HG03558 (cell line): ENCODE data around the gene DDX10.
A peak's percentile ranks its signal among the peaks of the same experiment; 100 is the strongest.

Experiments used
- ATAC-seq: cut with Tn5 transposase; IDR thresholded peaks from one replicate; pipeline ENCODE4 v1.9.1; 2021; ENCODE audit warnings: moderate number of reproducible peaks; ENCODE audit not compliant: unreplicated experiment; ENCODE audit errors: extremely low read depth

The DDX10 gene

DNA sequence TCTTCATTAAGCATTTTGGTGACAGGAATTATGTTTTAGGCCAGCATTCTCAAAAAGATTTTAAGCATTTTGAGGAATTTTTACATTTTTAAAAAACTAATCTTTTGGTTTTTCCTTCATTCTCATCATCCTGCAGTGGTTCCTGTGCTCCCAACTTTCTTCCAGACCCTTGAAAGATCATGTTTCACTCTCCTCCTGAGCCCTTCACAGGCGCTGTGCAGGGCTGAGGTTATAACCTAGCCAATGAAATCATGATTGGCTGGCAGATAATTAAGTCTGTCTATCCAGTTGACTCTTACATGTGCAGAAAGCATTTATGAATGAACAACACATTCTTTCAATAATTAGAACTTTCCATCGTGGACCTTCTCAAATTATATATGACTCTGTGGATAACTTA lies 226.3 kb downstream of the DDX10 start:
- no peak for ATAC-seq

DNA sequence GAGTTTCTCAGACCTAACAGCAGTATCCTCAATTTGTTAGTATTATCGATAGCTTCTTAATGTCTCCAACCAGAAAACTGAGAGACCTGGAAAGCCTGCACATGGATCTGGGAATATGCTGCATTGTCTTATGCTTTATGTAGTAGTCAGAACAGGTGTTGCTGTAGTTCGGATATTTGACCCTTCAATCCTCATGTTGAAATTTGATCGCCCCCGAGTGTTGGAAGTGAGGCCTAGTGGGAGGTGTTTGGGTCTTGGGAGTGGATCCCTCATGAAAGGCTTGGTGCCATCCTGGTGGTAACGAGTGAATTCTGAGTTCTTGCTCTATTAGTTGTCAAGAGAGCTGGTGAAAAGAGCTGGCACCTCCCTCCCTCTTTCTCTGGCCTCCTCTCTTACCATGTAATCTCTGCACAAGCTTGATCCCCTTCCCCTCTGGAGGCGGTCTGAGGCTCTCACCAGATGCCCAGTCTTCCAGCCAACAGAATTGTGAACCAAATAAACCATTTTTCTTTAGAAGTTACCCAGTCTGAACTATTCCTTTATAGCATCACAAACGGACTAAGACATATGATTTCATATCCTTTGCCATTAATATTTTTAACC lies 227.1 kb downstream of the DDX10 start:
- ATAC-seq, result no peak

DNA sequence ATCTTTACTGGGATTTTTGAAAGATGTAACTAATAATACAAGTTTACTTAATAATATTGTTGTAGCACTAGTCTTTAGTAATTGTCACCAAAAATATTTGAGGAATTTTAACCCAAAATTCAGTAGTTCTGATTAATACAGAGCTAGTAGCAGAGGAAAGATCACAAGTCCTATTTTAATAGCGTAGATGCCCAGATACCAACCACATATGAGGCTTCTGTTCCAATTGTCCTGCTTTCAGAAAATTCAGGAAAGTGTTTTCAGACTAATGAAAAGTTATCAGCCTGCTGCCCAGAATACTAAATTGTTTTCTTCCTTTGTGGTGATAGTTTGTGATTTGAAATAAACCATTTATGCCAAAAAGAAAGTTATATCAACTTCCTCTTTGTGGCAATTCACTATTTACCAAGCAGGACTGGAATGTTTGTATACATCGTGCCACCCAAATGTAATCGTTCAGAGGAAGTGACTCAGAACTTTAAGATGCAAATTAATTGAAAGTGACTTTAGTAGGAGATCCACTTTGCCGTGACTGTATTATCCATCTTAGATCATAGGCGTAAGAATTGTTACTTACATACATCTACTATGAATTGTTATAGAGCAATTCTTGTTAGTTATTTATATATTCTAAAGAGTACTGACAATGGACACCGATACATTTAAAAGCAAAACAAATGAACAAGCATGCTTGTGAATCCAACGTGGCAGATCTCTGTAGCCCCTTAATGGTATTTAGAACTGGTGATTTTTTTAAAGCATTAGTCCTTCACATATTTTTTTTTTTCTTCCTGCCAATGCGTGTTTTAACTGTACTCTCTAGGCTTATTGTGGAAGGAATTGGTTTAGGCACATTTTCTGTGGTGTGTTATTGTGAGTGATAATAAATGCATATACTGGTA lies 231.0 kb downstream of the DDX10 start:
- ATAC-seq, result peak; percentile 70

DNA sequence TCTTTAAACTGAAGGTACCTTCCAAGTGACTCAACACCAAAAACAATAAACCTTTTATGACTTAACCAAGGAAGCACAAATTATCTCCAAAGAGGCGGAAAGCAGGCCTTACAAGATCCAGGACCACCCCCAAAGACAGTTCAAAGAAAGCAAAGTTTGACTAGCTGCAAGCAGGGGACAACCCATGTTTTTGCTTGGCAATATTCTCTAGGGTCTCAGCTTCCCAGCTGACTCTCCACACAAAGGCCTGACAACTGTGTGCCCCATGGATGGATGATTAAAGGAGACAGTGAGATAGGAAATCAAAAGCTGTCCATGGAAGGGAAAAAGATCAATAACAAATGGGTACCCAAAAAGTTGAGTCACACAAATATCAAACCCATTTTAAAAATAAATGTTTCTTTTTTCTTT lies 232.2 kb downstream of the DDX10 start:
- ATAC-seq, result no peak

- no peak for ATAC-seq
These were observed 233.0 kb downstream of the DDX10 start for GRCh38 chr11:108897916-108898315.

GRCh38 chr11:108901359-108901758 lies 236.5 kb downstream of the DDX10 start:
- ATAC-seq, result no peak

- no peak for ATAC-seq
These were observed 237.2 kb downstream of the DDX10 start for GRCh38 chr11:108902027-108902469.

DNA sequence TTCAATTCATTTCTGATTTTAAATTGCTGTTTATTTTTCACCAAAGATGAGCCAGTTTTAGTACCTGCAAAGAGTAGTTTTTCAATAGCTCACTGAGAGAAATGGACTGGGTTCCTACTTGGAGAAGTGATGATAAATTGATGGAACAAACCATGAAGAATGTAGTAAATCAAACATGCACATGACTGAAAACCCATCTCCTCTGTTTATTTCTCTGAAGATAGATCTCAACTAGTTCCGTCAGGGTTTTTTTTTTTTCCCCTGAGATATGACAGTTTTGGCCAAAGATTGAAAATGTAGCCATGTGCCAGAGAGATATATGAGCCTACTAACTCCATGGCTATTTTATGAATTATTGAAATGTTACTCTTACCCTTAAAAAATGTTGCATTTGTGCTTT lies 239.6 kb downstream of the DDX10 start:
- ATAC-seq, result no peak

DNA sequence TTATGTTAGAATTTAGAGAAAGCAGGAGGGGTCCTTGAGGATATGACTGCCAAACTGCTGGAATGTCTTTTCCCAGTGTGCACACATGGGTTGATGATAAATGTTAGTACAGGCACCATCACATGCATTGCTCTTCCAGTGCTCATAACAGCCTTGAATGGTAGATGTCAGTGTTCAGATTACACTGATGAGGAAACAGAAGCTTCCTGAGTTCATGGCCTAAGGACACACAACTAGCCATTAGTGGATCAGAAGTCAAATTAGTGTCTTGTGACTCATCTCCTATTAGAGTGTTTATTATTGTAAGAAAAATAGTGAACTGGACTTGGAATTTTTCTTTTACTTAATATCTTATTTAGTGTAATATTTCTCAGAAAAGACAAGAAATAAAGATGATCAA lies 241.5 kb downstream of the DDX10 start:
- no peak for ATAC-seq

DNA sequence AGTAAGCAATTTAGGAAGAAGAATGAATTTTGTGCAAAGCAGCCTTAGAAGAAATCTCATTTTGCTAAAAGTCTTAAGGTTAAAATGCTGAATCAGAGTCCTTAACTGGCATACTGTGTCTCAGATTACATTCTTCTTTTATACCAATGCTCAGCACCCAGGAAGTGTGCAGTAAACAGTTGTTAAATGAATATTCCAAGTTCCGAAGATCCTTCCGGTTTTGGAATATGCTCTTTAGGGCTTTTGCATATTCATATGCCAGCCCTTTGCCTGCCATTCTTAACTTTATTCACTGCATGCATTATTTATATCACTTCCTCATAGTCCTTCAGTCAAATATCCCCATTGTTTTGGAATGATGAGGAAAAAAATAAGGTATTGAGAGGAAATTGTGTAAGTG lies 242.0 kb downstream of the DDX10 start:
- ATAC-seq, result no peak

- ATAC-seq, result no peak
These were observed 244.2 kb downstream of the DDX10 start for GRCh38 chr11:108909041-108909440.

- no peak for ATAC-seq
These were observed 245.1 kb downstream of the DDX10 start for GRCh38 chr11:108909921-108910320.

DNA sequence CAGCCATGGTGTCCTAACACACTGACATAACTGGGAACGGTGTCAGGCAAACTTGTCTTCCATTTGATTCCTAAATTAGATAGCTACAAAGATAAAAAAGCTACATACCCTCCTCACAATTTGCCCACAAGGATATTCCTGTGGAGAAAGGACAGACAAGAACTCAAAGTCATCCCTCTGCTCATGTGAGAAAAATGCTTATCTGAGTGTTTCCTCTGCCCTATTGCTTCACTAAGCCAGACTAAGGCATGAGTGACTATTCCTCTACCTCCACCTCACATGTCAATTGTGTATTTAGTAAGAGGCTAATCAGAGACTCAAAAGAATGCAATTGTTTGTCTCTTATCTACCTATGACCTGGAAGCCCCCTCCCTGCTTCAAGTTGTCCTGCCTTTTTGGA lies 247.7 kb downstream of the DDX10 start:
- no peak for ATAC-seq

- ATAC-seq, result no peak
These were observed 248.3 kb downstream of the DDX10 start for GRCh38 chr11:108913204-108913603.

DNA sequence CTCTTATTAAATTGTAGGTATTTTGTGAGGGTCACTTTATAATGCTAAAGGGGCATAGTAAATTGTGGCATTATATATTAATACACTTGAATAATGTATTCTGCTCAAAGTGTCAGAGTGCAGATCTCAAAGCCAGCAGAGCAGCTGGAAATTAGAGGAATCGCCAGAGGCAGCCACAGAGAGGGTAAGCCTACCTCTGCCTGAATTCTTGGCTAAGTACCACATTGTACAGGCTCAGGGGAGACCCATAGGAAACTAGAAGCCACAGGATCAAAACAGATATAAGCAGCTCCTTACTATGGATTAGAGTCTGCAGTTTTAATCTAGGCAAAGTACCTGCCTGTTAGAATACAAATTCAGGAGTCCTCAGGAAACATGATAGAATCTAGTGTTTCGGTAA lies 249.3 kb downstream of the DDX10 start:
- no peak for ATAC-seq

GRCh38 chr11:108914981-108915380 lies 250.1 kb downstream of the DDX10 start:
- ATAC-seq, result no peak

DNA sequence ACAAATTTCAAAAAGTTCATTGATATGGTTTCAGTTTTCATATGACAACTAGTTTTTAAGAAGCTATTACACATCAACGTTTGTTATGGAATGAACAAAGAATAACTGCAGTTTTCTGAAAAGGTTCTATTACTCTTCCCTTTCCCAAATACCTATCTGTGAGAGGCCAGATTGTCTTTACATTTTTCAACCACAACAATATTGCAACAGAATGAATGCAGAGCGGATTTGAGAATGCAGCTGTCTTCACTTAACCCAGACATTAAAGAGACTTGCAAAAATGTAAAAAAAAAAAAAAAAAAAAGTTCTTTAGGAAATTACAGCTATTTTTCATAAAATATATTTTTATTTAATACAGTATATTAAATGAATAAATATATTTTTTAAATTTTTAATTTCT lies 250.8 kb downstream of the DDX10 start:
- no peak for ATAC-seq

DNA sequence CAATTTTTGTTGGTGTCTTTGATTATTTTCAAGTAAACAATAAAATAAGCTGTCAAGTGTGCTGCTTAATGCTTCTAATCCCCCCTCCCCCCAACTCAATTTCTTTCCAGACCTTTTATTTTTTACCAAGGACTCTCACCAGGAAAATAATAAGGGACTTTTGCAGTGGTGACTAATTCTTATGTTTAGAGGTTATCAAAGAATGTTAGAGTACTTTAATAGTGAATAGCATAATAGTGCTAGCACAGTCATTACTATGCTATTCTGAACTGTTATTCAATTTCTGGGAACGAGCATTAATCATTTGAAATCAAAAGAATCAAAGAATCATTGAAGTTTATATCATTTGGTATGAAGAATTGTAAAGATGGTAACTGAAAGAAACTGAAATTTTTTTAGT lies 251.4 kb downstream of the DDX10 start:
- ATAC-seq, result no peak

GRCh38 chr11:108916935-108917334 lies 252.1 kb downstream of the DDX10 start:
- no peak for ATAC-seq

- no peak for ATAC-seq
These were observed 256.3 kb downstream of the DDX10 start for GRCh38 chr11:108921211-108921610.

DNA sequence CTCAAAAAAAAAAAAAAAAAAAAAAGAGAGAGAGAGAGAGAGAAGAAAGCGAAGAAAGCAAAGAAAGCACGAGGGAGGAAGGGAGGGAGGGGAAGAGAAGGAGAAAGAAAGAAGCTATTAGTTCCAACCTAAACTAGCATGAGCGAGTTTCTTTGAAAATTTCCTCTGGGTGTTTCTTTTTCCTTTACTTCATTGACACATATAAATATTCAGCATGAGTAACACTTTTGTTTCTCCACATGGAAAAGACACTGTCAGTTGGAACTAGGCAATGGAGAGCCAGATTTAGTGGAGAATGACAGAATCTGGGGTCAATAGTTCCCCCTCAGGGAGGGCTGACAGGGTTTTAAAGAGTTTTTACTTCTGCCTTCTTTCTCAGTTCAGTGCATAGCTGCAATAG lies 257.4 kb downstream of the DDX10 start:
- ATAC-seq, result no peak

- no peak for ATAC-seq
These were observed 258.5 kb downstream of the DDX10 start for GRCh38 chr11:108923413-108923812.
